HG03135 (cell line): ENCODE data around the gene CCL23.
"Not testable (repeated sequence)": the region's sequence is repeated elsewhere in the genome, so short reads cannot be mapped to it uniquely, and the experiment has no call there.

ENCODE experiments used
- ATAC-seq: cut with Tn5 transposase; IDR thresholded peaks from one replicate; pipeline ENCODE4 v1.9.1; 2021; ENCODE audit warnings: mild to moderate bottlenecking, moderate library complexity; ENCODE audit not compliant: unreplicated experiment

CCL23 gene

GRCh38 chr17:36017799-36018198, at the start of gene CCL23:
Gene CCL23 (minus strand): TSS chr17:36017972. CDS start chr17:36017897, 75 bp downstream.
- no peak for ATAC-seq

GRCh38 chr17:36066365-36066985, 48.7 kb upstream of the CCL23 start:
- no peak for ATAC-seq

- no peak for ATAC-seq
Measured at GRCh38 chr17:36063786-36064541, 46.2 kb upstream of the CCL23 start, which contains the start of gene CCL18. Gene CCL18 (plus strand): TSS chr17:36064272. CDS start chr17:36064343, 71 bp downstream.

- no peak for ATAC-seq
Measured at GRCh38 chr17:36060816-36061215, 43.0 kb upstream of the CCL23 start.

GRCh38 chr17:36059406-36059805, 41.6 kb upstream of the CCL23 start:
- no peak for ATAC-seq

- no peak for ATAC-seq
Measured at GRCh38 chr17:36057911-36058310, 40.1 kb upstream of the CCL23 start.

GRCh38 chr17:36055921-36056520, 38.2 kb upstream of the CCL23 start:
- ATAC-seq, result no peak

GRCh38 chr17:36055171-36055570, 37.4 kb upstream of the CCL23 start:
- no peak for ATAC-seq

GRCh38 chr17:36049643-36050042, 31.9 kb upstream of the CCL23 start:
- no peak for ATAC-seq

- no peak for ATAC-seq
Measured at GRCh38 chr17:36048066-36048465, 30.3 kb upstream of the CCL23 start.

GRCh38 chr17:36036235-36036634, 18.5 kb upstream of the CCL23 start:
- ATAC-seq, result no peak

- no peak for ATAC-seq
Measured at GRCh38 chr17:36034127-36034526, 16.4 kb upstream of the CCL23 start.

- ATAC-seq, result no peak
Measured at GRCh38 chr17:36030956-36031355, 13.2 kb upstream of the CCL23 start.

GRCh38 chr17:36027761-36028160, 10.0 kb upstream of the CCL23 start:
- ATAC-seq, result no peak

GRCh38 chr17:36024106-36024869, 6.5 kb upstream of the CCL23 start:
- ATAC-seq, result no peak

- no peak for ATAC-seq
Measured at GRCh38 chr17:36019423-36019822, 1.7 kb upstream of the CCL23 start.

- ATAC-seq, result no peak
Measured at GRCh38 chr17:36016555-36016954, 1.2 kb downstream of the CCL23 start.

- not testable (repeated sequence) for ATAC-seq
Measured at GRCh38 chr17:36015895-36016294, 1.9 kb downstream of the CCL23 start.

GRCh38 chr17:36014946-36015345, 2.8 kb downstream of the CCL23 start:
- no peak for ATAC-seq

- no peak for ATAC-seq
Measured at GRCh38 chr17:36011201-36011600, 6.6 kb downstream of the CCL23 start.

GRCh38 chr17:36008998-36009665, 8.6 kb downstream of the CCL23 start:
- ATAC-seq, result no peak
